Fibroblast of lung (primary cell): ENCODE data around the gene ZNF185. TPM values are rescaled to one million over a fixed set of nuclear protein-coding genes. Genes with fewer than 3 reads are reported as not detected.

Source experiments
- DNase-seq, 2 donors: peaks; one replicate each; pipeline versions ENCODE4 v3.0.0 to v3.0.0-alpha.2; 2010; ENCODE audit warnings: low read depth in 2 of 2
- H2AFZ ChIP-seq: 2 replicates; pipeline ENCODE4 v1.5.1; 2012; ENCODE audit warnings: low read length, control low read depth, inconsistent platforms
- H3K27ac ChIP-seq: 2 replicates; pipeline ENCODE4 v1.5.1; 2011; ENCODE audit warnings: low read length, control low read depth; ENCODE audit not compliant: insufficient read depth
- H3K27me3 ChIP-seq: 2 replicates; pipeline ENCODE4 v1.5.1; 2011; ENCODE audit warnings: mild to moderate bottlenecking, low read length; ENCODE audit not compliant: control insufficient read depth, insufficient read depth
- H3K36me3 ChIP-seq: 2 replicates; pipeline ENCODE4 v1.5.1; 2011; ENCODE audit warnings: low read length; ENCODE audit not compliant: control insufficient read depth, insufficient read depth
- H3K4me1 ChIP-seq: 2 replicates; pipeline ENCODE4 v1.5.1; 2011; ENCODE audit warnings: low read length; ENCODE audit not compliant: control insufficient read depth, insufficient read depth; ENCODE audit errors: extremely low read depth
- H3K4me2 ChIP-seq: 2 replicates; pipeline ENCODE4 v1.5.1; 2011; ENCODE audit warnings: low read length, control low read depth; ENCODE audit not compliant: insufficient read depth; ENCODE audit errors: extremely low read depth
- H3K4me3 ChIP-seq, 4 experiments: fragments of 200-600 bp in 1 of 4; sonication (generic) in 1 of 4; replicated peaks in 1 of 4; 2 replicates each; pipeline ENCODE4 v1.5.1; 2011 to 2016; ENCODE audit warnings: low read length in 4 of 4, low read depth in 3 of 4, mild to moderate bottlenecking in 3 of 4, control low read depth in 2 of 4, inconsistent platforms in 1 of 4, mixed read lengths in 1 of 4; ENCODE audit not compliant: insufficient read depth in 1 of 4; ENCODE audit errors: control extremely low read depth in 1 of 4
- H3K79me2 ChIP-seq: 2 replicates; pipeline ENCODE4 v1.5.1; 2012; ENCODE audit warnings: mild to moderate bottlenecking, low read length, inconsistent platforms; ENCODE audit not compliant: control insufficient read depth, insufficient read depth
- H3K9ac ChIP-seq: 2 replicates; pipeline ENCODE4 v1.5.1; 2011; ENCODE audit warnings: mild to moderate bottlenecking, low read length, control low read depth; ENCODE audit not compliant: insufficient read depth
- H3K9me3 ChIP-seq: 2 replicates; pipeline ENCODE4 v1.5.1; 2012; ENCODE audit warnings: low read depth, low read length; ENCODE audit not compliant: control insufficient read depth, insufficient read depth
- H4K20me1 ChIP-seq: 2 replicates; pipeline ENCODE4 v1.5.1; 2011; ENCODE audit warnings: low read length; ENCODE audit not compliant: control insufficient read depth, insufficient read depth; ENCODE audit errors: extremely low read depth
- EZH2 ChIP-seq: IDR thresholded peaks from 2 replicates; pipeline ENCODE4 v1.5.1; 2012; ENCODE audit warnings: low read length, control low read depth, mild to moderate bottlenecking; ENCODE audit errors: missing control alignments
- polyA plus RNA-seq, 2 donors: library from polyadenylated mRNA; depleted of rRNA in 1 of 2; stranded (reverse) in 1 of 2; unstranded in 1 of 2; fragments of >200 nt; gene quantifications; 2 replicates each; pipeline ENCODE4 v1.2.1, GENCODE V29; 2011 to 2012; ENCODE audit warnings: missing spikeins in 1 of 2
- total RNA-seq: library from RNA; depleted of rRNA; stranded (reverse); fragments of >200 nt; gene quantifications from 2 replicates; pipeline ENCODE4 v1.2.1, GENCODE V29; 2014
- TF ChIP-seq, protein P1 (sequence below), 2 donors: IDR thresholded peaks in 1 of 2; conservative IDR thresholded peaks in 1 of 2; 1 replicate in 1 of 2; 2 replicates in 1 of 2; pipeline ENCODE4 v1.5.1; 2011 to 2012; ENCODE audit warnings: low read length in 2 of 2, control low read depth in 1 of 2, inconsistent platforms in 1 of 2, low read depth in 1 of 2, mild to moderate bottlenecking in 1 of 2

The ZNF185 gene
- total and polyA plus RNA-seq, 2 donors (not counting 1 experiment from before 2014, with no cell fraction given): 0.66 to 4.2 TPM

DNA sequence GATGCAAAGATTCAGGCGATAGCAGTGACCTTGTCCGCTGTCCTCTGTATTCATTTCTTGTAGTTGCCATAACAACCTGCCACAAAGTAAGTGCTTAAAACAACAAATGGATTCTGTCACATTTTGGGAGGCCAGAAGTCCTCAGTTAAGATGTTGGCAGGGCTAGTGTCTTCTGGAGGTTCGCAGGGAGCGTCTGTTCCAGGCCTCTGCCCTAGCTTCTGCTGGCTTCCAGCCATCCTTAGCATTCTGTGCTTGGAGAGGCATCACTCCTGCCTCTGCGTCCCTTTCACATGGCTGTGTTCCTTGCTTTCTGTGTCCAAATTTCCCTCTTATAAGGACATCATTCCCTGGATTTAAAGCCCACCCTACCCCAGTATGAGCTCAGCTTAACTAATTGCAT is 31.5 kb upstream of the ZNF185 start:
- Histone ChIP-seq H3K27me3 (no peaks in the 10 kb centered on the region), H3K36me3 (peaks cover 2% of the 10 kb centered on the region), H3K4me1 (no peaks in the 10 kb centered on the region), H3K79me2 (no peaks in the 10 kb centered on the region), H2AFZ (no peak overlapping the region), H3K9ac (no peak overlapping the region), H3K4me3 (no peak overlapping the region), H4K20me1 (no peaks in the 10 kb centered on the region), H3K4me2 (no peak overlapping the region), H3K27ac (no peak overlapping the region), H3K9me3 (no peaks in the 10 kb centered on the region)
- TF ChIP-seq, protein P1, sequence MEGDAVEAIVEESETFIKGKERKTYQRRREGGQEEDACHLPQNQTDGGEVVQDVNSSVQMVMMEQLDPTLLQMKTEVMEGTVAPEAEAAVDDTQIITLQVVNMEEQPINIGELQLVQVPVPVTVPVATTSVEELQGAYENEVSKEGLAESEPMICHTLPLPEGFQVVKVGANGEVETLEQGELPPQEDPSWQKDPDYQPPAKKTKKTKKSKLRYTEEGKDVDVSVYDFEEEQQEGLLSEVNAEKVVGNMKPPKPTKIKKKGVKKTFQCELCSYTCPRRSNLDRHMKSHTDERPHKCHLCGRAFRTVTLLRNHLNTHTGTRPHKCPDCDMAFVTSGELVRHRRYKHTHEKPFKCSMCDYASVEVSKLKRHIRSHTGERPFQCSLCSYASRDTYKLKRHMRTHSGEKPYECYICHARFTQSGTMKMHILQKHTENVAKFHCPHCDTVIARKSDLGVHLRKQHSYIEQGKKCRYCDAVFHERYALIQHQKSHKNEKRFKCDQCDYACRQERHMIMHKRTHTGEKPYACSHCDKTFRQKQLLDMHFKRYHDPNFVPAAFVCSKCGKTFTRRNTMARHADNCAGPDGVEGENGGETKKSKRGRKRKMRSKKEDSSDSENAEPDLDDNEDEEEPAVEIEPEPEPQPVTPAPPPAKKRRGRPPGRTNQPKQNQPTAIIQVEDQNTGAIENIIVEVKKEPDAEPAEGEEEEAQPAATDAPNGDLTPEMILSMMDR (conservative IDR thresholded peaks at IDR 0.05 in 1 of 2, IDR thresholded peaks at IDR 0.05 in 1 of 2; ENCODE audit: low read depth in 1 of 2, low read length in 2 of 2): no peak
- no peak for TF ChIP-seq EZH2
- DNase-seq: no peak

GRCh38 chrX:152869972-152870371 is 27.9 kb upstream of the ZNF185 start:
- Histone ChIP-seq H3K4me3 (no peak overlapping the region), H3K4me1 (no peaks in the 10 kb centered on the region), H3K4me2 (no peak overlapping the region), H3K9ac (no peak overlapping the region), H3K9me3 (no peaks in the 10 kb centered on the region), H3K79me2 (no peaks in the 10 kb centered on the region), H4K20me1 (no peaks in the 10 kb centered on the region), H3K27ac (no peak overlapping the region), H3K27me3 (no peaks in the 10 kb centered on the region), H2AFZ (no peak overlapping the region), H3K36me3 (peaks cover 2% of the 10 kb centered on the region)
- TF ChIP-seq, protein P1 (conservative IDR thresholded peaks at IDR 0.05 in 1 of 2, IDR thresholded peaks at IDR 0.05 in 1 of 2; ENCODE audit: low read depth in 1 of 2, low read length in 2 of 2): no peak
- no peak for TF ChIP-seq EZH2
- no peak for DNase-seq

GRCh38 chrX:152871260-152871659 is 26.6 kb upstream of the ZNF185 start:
- H3K4me3 ChIP-seq: no peak overlapping the region
- no peak for DNase-seq
- no peaks in the 10 kb centered on the region for H3K79me2 ChIP-seq
- no peaks in the 10 kb centered on the region for H3K27me3 ChIP-seq
- no peak overlapping the region for H3K27ac ChIP-seq
- TF ChIP-seq EZH2: no peak
- TF ChIP-seq, protein P1 (conservative IDR thresholded peaks at IDR 0.05 in 1 of 2, IDR thresholded peaks at IDR 0.05 in 1 of 2; ENCODE audit: low read depth in 1 of 2, low read length in 2 of 2): no peak
- no peak overlapping the region for H3K9ac ChIP-seq
- no peaks in the 10 kb centered on the region for H3K9me3 ChIP-seq
- peaks cover 2% of the 10 kb centered on the region for H3K36me3 ChIP-seq
- H2AFZ ChIP-seq: no peak overlapping the region
- no peaks in the 10 kb centered on the region for H4K20me1 ChIP-seq
- no peak overlapping the region for H3K4me2 ChIP-seq
- no peaks in the 10 kb centered on the region for H3K4me1 ChIP-seq
